MM.1S (cell line): ENCODE results near the gene SEZ6L.

ENCODE experiments used
- DNase-seq: peaks from one replicate; pipeline ENCODE4 v3.0.0-alpha.2; 2015
- H2AFZ ChIP-seq: fragments of 300-600 bp; sonication (generic); 2 replicates; pipeline ENCODE4 v1.6.0; 2016; ENCODE audit warnings: antibody characterized with exemption, low read length
- H3F3A ChIP-seq: fragments of 300-600 bp; sonication (generic); 2 replicates; pipeline ENCODE4 v1.6.1; 2016; ENCODE audit warnings: mild to moderate bottlenecking, antibody characterized with exemption, low read length, moderate library complexity, mixed read lengths; ENCODE audit not compliant: insufficient read depth
- H3K27ac ChIP-seq: fragments of 300-600 bp; sonication (generic); 2 replicates; pipeline ENCODE4 v1.5.1; 2016; ENCODE audit warnings: mild to moderate bottlenecking, low read length
- H3K27me3 ChIP-seq: fragments of 300-600 bp; sonication (generic); replicated peaks from 2 replicates; pipeline ENCODE4 v1.6.0; 2016; ENCODE audit warnings: low read length; ENCODE audit not compliant: insufficient read depth
- H3K36me3 ChIP-seq: fragments of 300-600 bp; sonication (generic); replicated peaks from 2 replicates; pipeline ENCODE4 v1.6.1; 2016; ENCODE audit warnings: mild to moderate bottlenecking, low read length, mixed read lengths; ENCODE audit not compliant: insufficient read depth
- H3K4me1 ChIP-seq: fragments of 300-600 bp; sonication (generic); 2 replicates; pipeline ENCODE4 v1.6.1; 2016; ENCODE audit warnings: low read length, mixed read lengths
- H3K4me2 ChIP-seq: fragments of 300-600 bp; sonication (generic); 2 replicates; pipeline ENCODE4 v1.6.0; 2016; ENCODE audit warnings: low read depth, low read length
- H3K4me3 ChIP-seq: fragments of 300-600 bp; sonication (generic); 2 replicates; pipeline ENCODE4 v1.5.1; 2016; ENCODE audit warnings: low read length, mixed read lengths
- H3K79me2 ChIP-seq: fragments of 300-600 bp; sonication (generic); 2 replicates; pipeline ENCODE4 v1.6.1; 2016; ENCODE audit warnings: mixed run types, low read length, mixed read lengths
- H3K9ac ChIP-seq: fragments of 300-600 bp; sonication (generic); 2 replicates; pipeline ENCODE4 v1.6.1; 2016; ENCODE audit warnings: low read length, mixed read lengths
- H3K9me2 ChIP-seq: fragments of 300-600 bp; sonication (generic); replicated peaks from 2 replicates; pipeline ENCODE4 v1.6.1; 2016; ENCODE audit warnings: mild to moderate bottlenecking, low read length, mixed read lengths; ENCODE audit not compliant: insufficient read depth
- H3K9me3 ChIP-seq: fragments of 300-600 bp; sonication (generic); replicated peaks from 2 replicates; pipeline ENCODE4 v1.6.1; 2016; ENCODE audit warnings: mild to moderate bottlenecking, low read length, mixed read lengths; ENCODE audit not compliant: insufficient read depth
- H4K20me1 ChIP-seq: fragments of 300-600 bp; sonication (generic); 2 replicates; pipeline ENCODE4 v1.6.1; 2016; ENCODE audit warnings: mild to moderate bottlenecking, low read length, moderate library complexity, mixed read lengths; ENCODE audit not compliant: insufficient read depth
- CTCF ChIP-seq: fragments of 300-600 bp; sonication (generic); IDR thresholded peaks from 2 replicates; pipeline ENCODE4 v1.5.1; 2016; ENCODE audit warnings: antibody characterized with exemption, low read length, mixed read lengths
- EZH2 ChIP-seq: fragments of 300-600 bp; sonication (generic); optimal IDR thresholded peaks from 2 replicates; pipeline ENCODE3; 2017; ENCODE audit warnings: low read depth, mild to moderate bottlenecking, antibody characterized with exemption, low read length, mixed read lengths
- EZH2phosphoT487 ChIP-seq: fragments of 300-600 bp; sonication (generic); IDR thresholded peaks from 2 replicates; pipeline ENCODE4 v1.6.1; 2018; ENCODE audit warnings: antibody characterized with exemption, low read length

SEZ6L gene

GRCh38 chr22:26194313-26194712 lies 25.1 kb downstream of the SEZ6L start:
- no peak overlapping the region for H2AFZ ChIP-seq
- H3K79me2 ChIP-seq: no peaks in the 10 kb centered on the region
- no peaks in the 10 kb centered on the region for H3F3A ChIP-seq
- peaks cover 12% of the 10 kb centered on the region for H3K27me3 ChIP-seq
- TF ChIP-seq EZH2 (no peak), CTCF (no peak), EZH2phosphoT487 (no peak)
- no peaks in the 10 kb centered on the region for H3K9me2 ChIP-seq
- H3K27ac ChIP-seq: no peak overlapping the region
- no peak overlapping the region for H3K9ac ChIP-seq
- no peaks in the 10 kb centered on the region for H3K9me3 ChIP-seq
- H3K4me1 ChIP-seq: no peaks in the 10 kb centered on the region
- H3K36me3 ChIP-seq: no peaks in the 10 kb centered on the region
- no peak for DNase-seq
- no peak overlapping the region for H3K4me2 ChIP-seq
- H4K20me1 ChIP-seq: no peaks in the 10 kb centered on the region
- H3K4me3 ChIP-seq: no peak overlapping the region

- H3K79me2 ChIP-seq: no peaks in the 10 kb centered on the region
- no peak overlapping the region for H3K9ac ChIP-seq
- no peaks in the 10 kb centered on the region for H3K9me2 ChIP-seq
- H3K9me3 ChIP-seq: no peaks in the 10 kb centered on the region
- no peaks in the 10 kb centered on the region for H3F3A ChIP-seq
- H4K20me1 ChIP-seq: no peaks in the 10 kb centered on the region
- no peak overlapping the region for H3K4me3 ChIP-seq
- no peaks in the 10 kb centered on the region for H3K36me3 ChIP-seq
- H3K27me3 ChIP-seq: peaks cover 17% of the 10 kb centered on the region
- H3K4me1 ChIP-seq: no peaks in the 10 kb centered on the region
- H2AFZ ChIP-seq: no peak overlapping the region
- H3K4me2 ChIP-seq: no peak overlapping the region
- H3K27ac ChIP-seq: no peak overlapping the region
- no peak for DNase-seq
- TF ChIP-seq EZH2phosphoT487 (no peak), EZH2 (no peak), CTCF (no peak)
These were observed 25.6 kb downstream of the SEZ6L start for GRCh38 chr22:26194877-26195276.

GRCh38 chr22:26196657-26197056 lies 27.4 kb downstream of the SEZ6L start:
- peaks cover 14% of the 10 kb centered on the region for H3K27me3 ChIP-seq
- H3K4me2 ChIP-seq: no peak overlapping the region
- no peaks in the 10 kb centered on the region for H3F3A ChIP-seq
- H3K4me3 ChIP-seq: no peak overlapping the region
- H3K9ac ChIP-seq: no peak overlapping the region
- no peaks in the 10 kb centered on the region for H3K79me2 ChIP-seq
- no peak for DNase-seq
- TF ChIP-seq EZH2phosphoT487 (no peak), EZH2 (no peak), CTCF (no peak)
- H3K36me3 ChIP-seq: no peaks in the 10 kb centered on the region
- no peak overlapping the region for H2AFZ ChIP-seq
- H3K9me3 ChIP-seq: no peaks in the 10 kb centered on the region
- H4K20me1 ChIP-seq: no peaks in the 10 kb centered on the region
- no peaks in the 10 kb centered on the region for H3K4me1 ChIP-seq
- H3K9me2 ChIP-seq: no peaks in the 10 kb centered on the region
- no peak overlapping the region for H3K27ac ChIP-seq

GRCh38 chr22:26197425-26197824 lies 28.2 kb downstream of the SEZ6L start:
- no peak overlapping the region for H3K27ac ChIP-seq
- no peak overlapping the region for H2AFZ ChIP-seq
- H3K79me2 ChIP-seq: no peaks in the 10 kb centered on the region
- peaks cover 17% of the 10 kb centered on the region for H3K27me3 ChIP-seq
- no peaks in the 10 kb centered on the region for H3F3A ChIP-seq
- no peaks in the 10 kb centered on the region for H3K4me1 ChIP-seq
- no peak overlapping the region for H3K9ac ChIP-seq
- no peak overlapping the region for H3K4me2 ChIP-seq
- TF ChIP-seq EZH2 (no peak), EZH2phosphoT487 (no peak), CTCF (no peak)
- no peak overlapping the region for H3K4me3 ChIP-seq
- H3K9me3 ChIP-seq: no peaks in the 10 kb centered on the region
- no peaks in the 10 kb centered on the region for H3K36me3 ChIP-seq
- no peaks in the 10 kb centered on the region for H4K20me1 ChIP-seq
- no peaks in the 10 kb centered on the region for H3K9me2 ChIP-seq
- no peak for DNase-seq
